Measurements from ENCODE around the gene ANGPTL5.

Gene ANGPTL5

GRCh38 chr11:101867951-101868350 is 48.4 kb downstream of the ANGPTL5 start:
- Histone ChIP-seq H3K4me1 (no peaks in the 10 kb centered on the region), H3K27ac (no peak overlapping the region), H3K9ac (no peak overlapping the region), H3K36me3 (ENCODE audit: control insufficient read depth, insufficient read depth, low read length) (no peaks in the 10 kb centered on the region), H3K79me2 (no peaks in the 10 kb centered on the region), H3K4me3 (ENCODE audit: low read depth, low read length) (no peak overlapping the region), H2AFZ (no peak overlapping the region), H3K9me3 (ENCODE audit: control insufficient read depth, low read length) (no peaks in the 10 kb centered on the region), H3K4me2 (ENCODE audit: low read length) (no peak overlapping the region), H3K27me3 (ENCODE audit: control insufficient read depth, insufficient read depth, low read length) (no peaks in the 10 kb centered on the region)
- no peak for TF ChIP-seq CTCF (IDR thresholded peaks at IDR 0.05)

- no peaks in the 10 kb centered on the region for H3K27me3 ChIP-seq (ENCODE audit: control insufficient read depth, insufficient read depth, low read length)
- H3K9ac ChIP-seq: no peak overlapping the region
- H3K36me3 ChIP-seq (ENCODE audit: control insufficient read depth, insufficient read depth, low read length): no peaks in the 10 kb centered on the region
- no peak for TF ChIP-seq CTCF (IDR thresholded peaks at IDR 0.05)
- no peaks in the 10 kb centered on the region for H3K4me1 ChIP-seq
- H3K4me2 ChIP-seq (ENCODE audit: low read length): no peak overlapping the region
- H3K27ac ChIP-seq: no peak overlapping the region
- no peak overlapping the region for H2AFZ ChIP-seq
- H3K4me3 ChIP-seq (ENCODE audit: low read depth, low read length): no peak overlapping the region
- H3K79me2 ChIP-seq: no peaks in the 10 kb centered on the region
- no peaks in the 10 kb centered on the region for H3K9me3 ChIP-seq (ENCODE audit: control insufficient read depth, low read length)
These were observed 49.5 kb downstream of the ANGPTL5 start for GRCh38 chr11:101866619-101867491.

- Histone ChIP-seq H3K27ac (no peak overlapping the region), H3K9ac (no peak overlapping the region), H3K36me3 (ENCODE audit: control insufficient read depth, insufficient read depth, low read length) (no peaks in the 10 kb centered on the region), H2AFZ (no peak overlapping the region), H3K79me2 (no peaks in the 10 kb centered on the region), H3K4me2 (ENCODE audit: low read length) (no peak overlapping the region), H3K4me3 (ENCODE audit: low read depth, low read length) (no peak overlapping the region), H3K27me3 (ENCODE audit: control insufficient read depth, insufficient read depth, low read length) (no peaks in the 10 kb centered on the region), H3K9me3 (ENCODE audit: control insufficient read depth, low read length) (no peaks in the 10 kb centered on the region), H3K4me1 (no peaks in the 10 kb centered on the region)
- no peak for TF ChIP-seq CTCF (IDR thresholded peaks at IDR 0.05)
These were observed 52.2 kb downstream of the ANGPTL5 start for GRCh38 chr11:101864098-101864497.

- Histone ChIP-seq H3K4me2 (ENCODE audit: low read length) (no peak overlapping the region), H3K36me3 (ENCODE audit: control insufficient read depth, insufficient read depth, low read length) (no peaks in the 10 kb centered on the region), H3K27ac (no peak overlapping the region), H3K4me3 (ENCODE audit: low read depth, low read length) (no peak overlapping the region), H3K79me2 (no peaks in the 10 kb centered on the region), H3K9me3 (ENCODE audit: control insufficient read depth, low read length) (no peaks in the 10 kb centered on the region), H3K9ac (no peak overlapping the region), H3K4me1 (no peaks in the 10 kb centered on the region), H3K27me3 (ENCODE audit: control insufficient read depth, insufficient read depth, low read length) (no peaks in the 10 kb centered on the region), H2AFZ (no peak overlapping the region)
- no peak for TF ChIP-seq CTCF (IDR thresholded peaks at IDR 0.05)
These were observed 53.0 kb downstream of the ANGPTL5 start for GRCh38 chr11:101863361-101863760.

Measured in parathyroid adenoma (tissue), 2 donors.